OCI-M2 (cell line): ENCODE measurements around the gene IKZF2.

Experiments used
- DNase-seq: peaks from one replicate; lab custom pipeline; 2025; ENCODE audit not compliant: unreplicated experiment; lab: John Stamatoyannopoulos, UW

The IKZF2 gene

GRCh38 chr2:213152888-213153287 is 1.5 kb upstream of the IKZF2 start:
- DNase-seq: no peak

- no peak for DNase-seq
Observed at GRCh38 chr2:213152065-213152794, 818 bp upstream of the IKZF2 start.

DNA sequence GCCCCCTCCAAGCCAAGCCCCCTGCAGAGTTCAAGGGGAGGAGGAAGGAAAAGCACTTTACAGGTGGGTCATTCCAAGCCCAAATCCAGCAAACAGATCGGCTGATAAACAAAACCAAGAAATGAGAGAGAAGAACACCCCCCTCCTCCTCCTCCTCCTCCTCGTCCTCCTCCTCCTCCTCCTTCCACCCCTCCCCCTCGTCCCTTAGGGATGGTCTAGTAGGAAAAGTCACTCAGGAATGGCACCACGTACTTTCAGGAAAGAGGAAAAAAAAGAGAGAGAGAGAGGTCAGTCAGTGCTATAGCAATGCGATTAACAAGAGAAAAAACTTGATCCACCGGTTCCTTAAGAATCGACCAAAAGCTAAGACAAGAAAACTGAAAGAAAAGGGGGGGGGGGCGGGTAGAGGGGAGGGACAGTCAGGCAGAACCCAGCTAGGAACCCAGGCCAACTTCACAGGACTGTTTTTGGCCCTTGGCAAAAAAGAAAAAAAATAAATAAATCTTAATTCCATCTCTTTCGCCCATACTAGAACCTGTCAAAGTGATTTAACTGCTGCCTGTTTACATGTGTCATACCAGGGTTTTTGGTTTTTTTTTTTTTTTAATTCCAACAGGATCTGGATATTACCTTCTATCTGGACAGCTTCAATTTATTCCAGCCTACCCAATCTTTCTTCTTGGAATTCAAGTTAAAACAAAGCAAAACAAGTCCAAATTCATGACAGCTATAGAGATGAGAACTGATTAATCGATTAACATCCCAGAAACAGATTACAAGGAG is 906 bp downstream of the IKZF2 start:
- DNase-seq: no peak

DNA sequence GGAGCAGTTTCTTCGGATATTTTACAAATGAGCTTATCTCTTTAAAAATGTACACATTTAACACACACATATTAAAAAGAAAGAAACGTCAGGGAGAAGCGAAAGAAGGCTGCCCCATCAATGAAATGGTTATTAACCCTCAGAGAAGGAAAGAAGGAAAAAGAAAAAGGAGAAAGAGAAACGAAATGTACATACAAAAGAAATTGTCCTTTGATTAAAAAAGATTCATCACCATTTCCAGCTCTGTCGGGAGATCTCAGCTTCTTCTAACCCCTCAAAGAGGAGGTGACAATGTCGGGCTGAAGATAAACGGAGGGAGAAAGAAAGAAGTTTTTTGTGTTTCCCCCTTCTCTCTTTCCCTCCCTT is 1.5 kb downstream of the IKZF2 start:
- no peak for DNase-seq

- no peak for DNase-seq
Observed at GRCh38 chr2:213149294-213149875, 2.0 kb downstream of the IKZF2 start.

GRCh38 chr2:213148572-213149261 is 2.7 kb downstream of the IKZF2 start:
- DNase-seq: no peak

DNA sequence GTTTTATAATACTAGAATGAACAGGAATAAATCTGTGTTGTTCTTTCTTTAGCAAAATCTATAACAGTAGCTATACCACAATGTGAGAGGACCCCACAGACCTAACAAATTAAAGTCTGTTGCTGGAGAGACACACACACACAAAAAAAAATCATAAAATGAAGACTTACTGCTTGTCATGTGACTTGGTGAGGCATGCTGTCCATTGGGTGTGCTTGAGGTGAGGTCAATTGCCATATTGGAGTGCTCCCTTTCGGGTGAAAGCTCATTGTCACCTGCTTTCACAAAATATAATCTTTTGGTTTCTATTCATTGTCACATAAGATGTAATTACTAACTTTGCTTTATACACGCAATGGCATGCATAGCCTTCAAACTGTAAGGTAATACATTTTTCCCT is 3.9 kb downstream of the IKZF2 start:
- no peak for DNase-seq

- DNase-seq: no peak
Observed at GRCh38 chr2:213145715-213146242, 5.6 kb downstream of the IKZF2 start.

GRCh38 chr2:213137064-213137463 is 14.3 kb downstream of the IKZF2 start:
- no peak for DNase-seq

- DNase-seq: no peak
Observed at GRCh38 chr2:213129311-213129710, 22.1 kb downstream of the IKZF2 start.

GRCh38 chr2:213125646-213126347 is 25.6 kb downstream of the IKZF2 start:
- no peak for DNase-seq

GRCh38 chr2:213122725-213123124 is 28.7 kb downstream of the IKZF2 start:
- DNase-seq: no peak

GRCh38 chr2:213121690-213122089 is 29.7 kb downstream of the IKZF2 start:
- DNase-seq: no peak

DNA sequence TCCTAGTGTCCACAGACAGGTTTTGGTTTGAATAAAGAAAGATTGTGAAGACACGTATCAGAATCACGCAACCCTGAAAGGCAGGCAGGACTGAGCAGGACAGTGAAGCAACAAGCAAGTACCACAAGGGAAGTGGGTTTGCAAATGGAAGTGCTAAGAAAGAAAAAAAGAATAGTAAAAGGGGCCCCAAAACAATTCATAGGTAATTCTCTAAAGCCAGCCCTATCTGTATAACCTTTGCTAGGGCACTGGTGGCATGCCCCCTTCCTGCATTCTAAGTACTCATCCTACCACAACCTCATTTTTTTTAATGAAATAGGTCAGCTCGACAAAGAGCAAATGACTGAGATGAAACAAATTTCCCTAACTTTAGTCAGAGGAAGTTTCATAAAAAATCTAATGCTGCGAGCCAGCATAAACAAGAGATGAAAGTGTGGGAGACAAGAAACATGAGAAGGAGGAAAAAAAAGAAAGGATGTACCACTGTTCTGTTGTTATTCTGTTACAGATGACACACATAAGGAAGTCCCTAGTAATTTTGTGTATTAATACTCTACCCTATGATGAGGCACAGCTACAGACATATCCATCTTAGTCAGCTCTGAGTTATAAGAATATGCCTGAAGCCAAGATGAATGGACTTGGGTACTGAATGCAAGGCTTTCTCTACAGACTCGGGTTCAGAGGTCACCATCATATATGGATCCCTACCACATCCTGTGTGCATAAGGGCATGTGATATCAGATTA is 32.2 kb downstream of the IKZF2 start:
- DNase-seq: no peak

DNA sequence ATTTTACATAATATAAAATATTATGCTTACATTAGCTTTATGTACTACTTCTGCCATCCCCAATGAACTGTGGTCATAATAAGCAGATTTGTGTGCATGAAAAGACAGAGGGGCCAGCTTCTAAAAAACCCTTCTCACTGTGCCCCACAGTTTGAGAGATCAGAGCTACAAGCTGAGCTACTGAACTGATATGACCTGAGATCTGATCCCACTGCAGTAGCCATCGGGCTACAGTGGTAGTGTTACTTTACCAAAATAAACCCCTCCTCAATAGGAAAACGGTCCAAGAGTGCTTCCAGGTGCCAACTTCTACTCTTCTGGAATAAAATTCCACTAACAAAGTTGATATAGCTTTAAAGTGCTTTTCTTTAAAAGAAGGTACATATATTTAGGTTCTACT is 43.1 kb downstream of the IKZF2 start:
- no peak for DNase-seq

- DNase-seq: no peak
Observed at GRCh38 chr2:213107728-213108127, 43.7 kb downstream of the IKZF2 start.

DNA sequence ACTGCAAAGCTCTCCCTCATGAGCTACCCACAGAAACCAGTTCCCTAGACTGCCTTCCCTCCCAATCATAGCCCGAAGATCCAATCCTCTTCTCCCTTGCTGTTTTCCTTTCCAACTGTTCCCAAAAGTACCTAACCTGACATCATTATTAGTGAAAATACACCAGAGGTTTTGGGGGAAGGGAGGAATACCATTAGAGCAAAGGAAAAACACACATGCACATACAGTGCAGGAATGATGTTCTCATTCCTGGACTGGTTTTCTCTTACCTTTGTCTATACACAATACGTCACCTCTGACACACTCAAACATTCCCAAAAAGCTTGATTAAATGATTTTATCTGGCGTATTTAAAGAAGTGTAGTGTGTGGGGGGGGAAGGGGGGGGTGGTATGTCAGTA is 46.2 kb downstream of the IKZF2 start:
- DNase-seq: no peak

GRCh38 chr2:213104903-213105202 is 46.6 kb downstream of the IKZF2 start:
- no peak for DNase-seq

GRCh38 chr2:213104092-213104902 is 47.1 kb downstream of the IKZF2 start:
- DNase-seq: no peak
